Karpas-422 (cell line): ENCODE measurements around the gene NOTCH1. TPM values are rescaled to one million over a fixed set of nuclear protein-coding genes. Genes with fewer than 3 reads are reported as not detected.

Source experiments
- DNase-seq: peaks from one replicate; pipeline ENCODE4 v3.0.0-alpha.2; 2015
- H2AFZ ChIP-seq: fragments of 200-600 bp; sonication (generic); 2 replicates; pipeline ENCODE4 v1.6.1; 2014; ENCODE audit warnings: antibody characterized with exemption, low read length, mixed read lengths
- H3K27ac ChIP-seq: fragments of 200-600 bp; sonication (generic); 2 replicates; pipeline ENCODE4 v1.5.1; 2014; ENCODE audit warnings: mild to moderate bottlenecking, low read length, moderate library complexity
- H3K27me3 ChIP-seq: fragments of 200-600 bp; sonication (generic); 2 replicates; pipeline ENCODE4 v1.6.1; 2014; ENCODE audit warnings: low read length, mixed read lengths
- H3K36me3 ChIP-seq: fragments of 200-600 bp; sonication (generic); 2 replicates; pipeline ENCODE4 v1.6.1; 2014; ENCODE audit warnings: low read length, mixed read lengths; ENCODE audit not compliant: insufficient read depth
- H3K4me1 ChIP-seq: fragments of 200-600 bp; sonication (generic); 2 replicates; pipeline ENCODE4 v1.6.1; 2014; ENCODE audit warnings: mild to moderate bottlenecking, low read length, mixed read lengths
- H3K4me2 ChIP-seq: fragments of 200-600 bp; sonication (generic); 2 replicates; pipeline ENCODE4 v1.6.1; 2014; ENCODE audit warnings: low read length, low read depth, mild to moderate bottlenecking; ENCODE audit not compliant: poor library complexity, severe bottlenecking
- H3K4me3 ChIP-seq: fragments of 200-600 bp; sonication (generic); 2 replicates; pipeline ENCODE4 v1.5.1; 2014; ENCODE audit warnings: mild to moderate bottlenecking, antibody characterized with exemption, low read length, mixed read lengths
- H3K79me2 ChIP-seq: fragments of 200-600 bp; sonication (generic); 2 replicates; pipeline ENCODE4 v1.6.1; 2014; ENCODE audit warnings: mild to moderate bottlenecking, low read length, mixed read lengths
- H3K9ac ChIP-seq: fragments of 200-600 bp; sonication (generic); 2 replicates; pipeline ENCODE4 v1.6.0; 2014; ENCODE audit warnings: low read length
- H3K9me2 ChIP-seq: fragments of 200-600 bp; sonication (generic), shearing (Covaris generic); replicated peaks from 2 replicates; pipeline ENCODE4 v1.6.0; 2014; ENCODE audit warnings: mild to moderate bottlenecking, low read length, moderate library complexity; ENCODE audit not compliant: insufficient read depth
- H3K9me3 ChIP-seq: fragments of 300-700, 200-600 bp; sonication (generic); 2 replicates; pipeline ENCODE4 v1.6.1; 2014; ENCODE audit warnings: low read length, mixed read lengths
- H4K20me1 ChIP-seq: fragments of 200-600 bp; sonication (generic); 2 replicates; pipeline ENCODE4 v1.6.1; 2014; ENCODE audit warnings: mild to moderate bottlenecking, antibody characterized with exemption, low read length, low read depth; ENCODE audit not compliant: insufficient read depth
- total RNA-seq: library from RNA; depleted of rRNA; stranded (reverse); fragments of >200 nt; shearing (Covaris generic); gene quantifications from 2 replicates; pipeline ENCODE4 v1.2.3, GENCODE V29; 2014; ENCODE audit warnings: low replicate concordance

NOTCH1 gene
- total RNA-seq, 1 experiment from 2014 or later, result 15.0 TPM

- H4K20me1 ChIP-seq, result no peaks in the 10 kb centered on the region; the same call in 1 of the 2 replicates
- no peak overlapping the region for H3K27ac ChIP-seq
- H3K4me3 ChIP-seq, result no peak overlapping the region
- peaks cover 15% of the 10 kb centered on the region for H3K4me1 ChIP-seq
- H3K79me2 ChIP-seq, result no peaks in the 10 kb centered on the region
- H3K36me3 ChIP-seq, result no peaks in the 10 kb centered on the region
- no peaks in the 10 kb centered on the region for H3K9me2 ChIP-seq
- H3K27me3 ChIP-seq, result no peaks in the 10 kb centered on the region
- peak overlapping the region; percentile 51; the same call in 1 of the 2 replicates for H3K9ac ChIP-seq
- DNase-seq, result no peak
- H3K4me2 ChIP-seq, result peak overlapping the region; percentile 56
- no peak overlapping the region for H2AFZ ChIP-seq
- no peaks in the 10 kb centered on the region for H3K9me3 ChIP-seq
Measured at GRCh38 chr9:136587944-136588662, 42.3 kb upstream of the NOTCH1 start.

GRCh38 chr9:136587145-136587943, 41.5 kb upstream of the NOTCH1 start:
- Histone ChIP-seq H3K9ac (no peak overlapping the region), H2AFZ (no peak overlapping the region), H3K36me3 (no peaks in the 10 kb centered on the region), H3K9me2 (no peaks in the 10 kb centered on the region), H3K4me3 (no peak overlapping the region), H3K79me2 (no peaks in the 10 kb centered on the region), H3K4me1 (peaks cover 15% of the 10 kb centered on the region), H4K20me1 (no peaks in the 10 kb centered on the region; the same call in 1 of the 2 replicates), H3K27ac (no peak overlapping the region), H3K27me3 (no peaks in the 10 kb centered on the region), H3K4me2 (no peak overlapping the region), H3K9me3 (peaks cover 1% of the 10 kb centered on the region)
- DNase-seq, result no peak

GRCh38 chr9:136586391-136586953, 40.6 kb upstream of the NOTCH1 start:
- Histone ChIP-seq H3K79me2 (no peaks in the 10 kb centered on the region), H3K4me1 (peaks cover 15% of the 10 kb centered on the region), H3K27me3 (no peaks in the 10 kb centered on the region), H3K9me3 (peaks cover 10% of the 10 kb centered on the region), H3K9me2 (no peaks in the 10 kb centered on the region), H2AFZ (no peak overlapping the region), H3K9ac (no peak overlapping the region), H3K36me3 (no peaks in the 10 kb centered on the region), H3K4me3 (no peak overlapping the region), H4K20me1 (no peaks in the 10 kb centered on the region; the same call in 1 of the 2 replicates), H3K27ac (no peak overlapping the region), H3K4me2 (no peak overlapping the region)
- no peak for DNase-seq

GRCh38 chr9:136585531-136586120, 39.8 kb upstream of the NOTCH1 start:
- H3K4me1 ChIP-seq, result peaks cover 15% of the 10 kb centered on the region
- no peaks in the 10 kb centered on the region for H3K9me2 ChIP-seq
- no peaks in the 10 kb centered on the region for H3K27me3 ChIP-seq
- no peak overlapping the region for H2AFZ ChIP-seq
- DNase-seq, result no peak
- H3K36me3 ChIP-seq, result no peaks in the 10 kb centered on the region
- no peak overlapping the region for H3K9ac ChIP-seq
- H3K4me2 ChIP-seq, result no peak overlapping the region
- H3K79me2 ChIP-seq, result no peaks in the 10 kb centered on the region
- H4K20me1 ChIP-seq, result no peaks in the 10 kb centered on the region; the same call in 1 of the 2 replicates
- H3K4me3 ChIP-seq, result no peak overlapping the region
- H3K9me3 ChIP-seq, result peaks cover 12% of the 10 kb centered on the region
- no peak overlapping the region for H3K27ac ChIP-seq

GRCh38 chr9:136584934-136585333, 39.1 kb upstream of the NOTCH1 start:
- no peak overlapping the region for H3K9ac ChIP-seq
- no peak overlapping the region for H3K4me2 ChIP-seq
- H3K4me3 ChIP-seq, result no peak overlapping the region
- H3K27ac ChIP-seq, result no peak overlapping the region
- no peak for DNase-seq
- H3K9me2 ChIP-seq, result no peaks in the 10 kb centered on the region
- H2AFZ ChIP-seq, result no peak overlapping the region
- no peaks in the 10 kb centered on the region for H3K27me3 ChIP-seq
- no peaks in the 10 kb centered on the region for H3K36me3 ChIP-seq
- H4K20me1 ChIP-seq, result no peaks in the 10 kb centered on the region; the same call in 1 of the 2 replicates
- H3K9me3 ChIP-seq, result peaks cover 12% of the 10 kb centered on the region
- no peaks in the 10 kb centered on the region for H3K79me2 ChIP-seq
- H3K4me1 ChIP-seq, result peaks cover 15% of the 10 kb centered on the region

- no peak overlapping the region for H2AFZ ChIP-seq
- no peak overlapping the region for H3K27ac ChIP-seq
- H3K4me2 ChIP-seq, result no peak overlapping the region
- peaks cover 12% of the 10 kb centered on the region for H3K9me3 ChIP-seq
- H3K4me3 ChIP-seq, result no peak overlapping the region
- no peak overlapping the region for H3K9ac ChIP-seq
- H4K20me1 ChIP-seq, result no peaks in the 10 kb centered on the region; the same call in 1 of the 2 replicates
- H3K4me1 ChIP-seq, result peaks cover 15% of the 10 kb centered on the region
- H3K9me2 ChIP-seq, result no peaks in the 10 kb centered on the region
- H3K36me3 ChIP-seq, result no peaks in the 10 kb centered on the region
- no peaks in the 10 kb centered on the region for H3K27me3 ChIP-seq
- H3K79me2 ChIP-seq, result no peaks in the 10 kb centered on the region
- DNase-seq, result no peak
Measured at GRCh38 chr9:136584401-136584932, 38.6 kb upstream of the NOTCH1 start.

GRCh38 chr9:136582977-136583735, 37.3 kb upstream of the NOTCH1 start:
- no peak overlapping the region for H3K4me2 ChIP-seq
- H3K36me3 ChIP-seq, result no peaks in the 10 kb centered on the region
- no peaks in the 10 kb centered on the region for H3K9me2 ChIP-seq
- no peak overlapping the region for H2AFZ ChIP-seq
- H3K4me3 ChIP-seq, result no peak overlapping the region
- H3K4me1 ChIP-seq, result peaks cover 3% of the 10 kb centered on the region
- no peak overlapping the region for H3K9ac ChIP-seq
- no peak for DNase-seq
- H4K20me1 ChIP-seq, result no peaks in the 10 kb centered on the region; the same call in 1 of the 2 replicates
- no peaks in the 10 kb centered on the region for H3K27me3 ChIP-seq
- H3K9me3 ChIP-seq, result peaks cover 12% of the 10 kb centered on the region
- H3K79me2 ChIP-seq, result no peaks in the 10 kb centered on the region
- no peak overlapping the region for H3K27ac ChIP-seq
